Hematopoietic multipotent progenitor cell treated with erythropoietin and hydrocortisone succinate and interleukin-3 and kit ligand, for 4 days (in vitro differentiated cells): ENCODE results near the gene TBX10.
"Not testable (repeated sequence)": the region's sequence is repeated elsewhere in the genome, so short reads cannot be mapped to it uniquely, and the experiment has no call there.

ENCODE experiments used
- DNase-seq: peaks from one replicate; pipeline ENCODE4 v3.0.0-alpha.2; 2015

Gene TBX10

GRCh38 chr11:67597458-67597857, 42.1 kb downstream of the TBX10 start:
- DNase-seq = not testable (repeated sequence)

DNA sequence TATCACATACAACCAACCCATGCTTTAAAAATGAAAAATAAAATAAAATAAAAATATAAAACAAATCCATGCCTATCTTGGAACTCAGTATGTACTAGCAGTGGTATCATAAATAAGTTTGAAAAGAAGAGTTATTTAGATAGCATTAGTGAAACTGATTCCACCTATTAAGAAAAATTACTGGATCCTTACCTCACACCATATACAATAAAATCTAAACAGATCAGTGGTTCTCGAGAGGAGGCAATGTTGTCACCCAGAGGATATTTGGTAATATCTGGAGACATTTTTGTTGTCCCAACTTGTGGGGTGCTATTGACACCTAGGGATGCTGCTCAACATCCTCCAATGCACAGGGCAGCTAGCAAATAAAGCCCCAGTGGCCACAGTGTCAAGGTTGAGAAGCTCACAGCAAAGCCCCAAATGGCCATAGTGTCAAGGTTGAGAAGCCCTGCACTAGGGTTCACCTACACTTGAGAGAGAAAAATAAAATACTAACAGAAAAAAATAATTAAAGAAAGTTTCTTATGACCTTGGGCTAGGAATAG, 42.7 kb downstream of the TBX10 start:
- DNase-seq = no peak

DNA sequence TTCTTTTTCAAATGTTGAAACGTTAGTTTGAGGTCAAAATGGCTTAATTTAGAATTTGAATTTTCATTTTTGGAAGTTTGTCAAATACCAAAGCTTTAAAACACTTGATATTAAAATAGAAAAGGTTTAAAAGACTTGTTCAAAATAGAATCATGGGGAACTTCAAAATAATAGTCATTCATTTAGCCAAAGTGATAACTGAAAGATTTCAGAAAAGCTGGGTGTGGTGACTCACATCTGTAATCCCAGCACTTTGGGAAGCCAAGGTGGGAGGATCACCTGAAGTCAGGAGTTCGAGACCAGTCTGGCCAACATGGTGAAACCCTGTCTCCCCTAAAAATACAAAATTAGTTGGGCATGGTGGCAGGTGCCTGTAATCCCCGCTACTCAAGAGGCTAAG, 45.1 kb downstream of the TBX10 start:
- no peak for DNase-seq

DNA sequence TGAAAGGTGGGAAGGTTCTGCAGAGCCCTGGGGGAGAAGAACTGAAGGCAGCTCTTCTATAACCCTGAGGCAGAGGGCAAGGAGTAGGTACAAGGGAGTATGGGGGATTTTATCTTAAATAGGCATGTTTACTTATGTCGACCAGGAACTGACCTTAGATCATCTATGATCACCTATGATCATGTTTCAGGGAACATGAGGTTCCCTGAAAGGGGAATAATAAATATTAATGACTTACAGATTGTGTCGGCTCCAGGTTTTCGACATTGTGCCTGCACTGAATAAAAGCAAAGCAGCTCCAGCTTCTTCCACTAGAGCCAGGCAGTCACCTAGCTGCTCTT, 46.0 kb downstream of the TBX10 start:
- DNase-seq = no peak

DNA sequence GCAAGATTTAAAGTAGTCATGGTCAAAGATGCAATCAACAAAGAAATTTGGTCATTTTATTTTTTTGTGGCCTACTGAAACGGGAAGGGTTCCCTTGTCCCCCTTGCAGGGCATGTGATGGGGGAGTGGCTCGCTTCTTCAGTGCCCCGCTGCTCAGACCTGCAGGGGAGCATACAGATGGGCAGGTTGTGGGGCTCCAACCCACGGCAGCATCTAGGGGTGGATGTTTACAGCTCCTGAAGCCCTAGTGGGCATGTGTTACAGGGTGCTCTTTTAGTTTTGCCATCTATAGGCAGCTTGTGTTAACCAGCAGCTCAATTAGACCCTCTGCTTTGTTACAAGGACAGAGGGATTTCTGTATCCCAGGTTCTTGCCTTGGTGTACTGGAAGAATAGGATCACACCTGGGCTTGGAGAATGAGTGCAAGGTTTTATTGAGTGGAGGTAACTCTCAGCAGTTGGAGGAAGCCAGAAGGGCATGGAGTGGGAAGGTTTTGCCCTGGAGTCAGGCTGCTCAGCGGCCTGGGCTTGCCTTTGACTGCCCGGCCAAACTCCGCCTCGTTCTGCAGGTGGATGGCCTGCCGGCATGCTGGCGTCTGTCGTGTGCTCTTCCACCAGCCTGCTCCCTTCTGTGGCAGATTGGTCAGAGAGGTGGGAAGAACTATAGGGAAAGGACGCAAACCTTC, 46.5 kb downstream of the TBX10 start:
- no peak for DNase-seq

DNA sequence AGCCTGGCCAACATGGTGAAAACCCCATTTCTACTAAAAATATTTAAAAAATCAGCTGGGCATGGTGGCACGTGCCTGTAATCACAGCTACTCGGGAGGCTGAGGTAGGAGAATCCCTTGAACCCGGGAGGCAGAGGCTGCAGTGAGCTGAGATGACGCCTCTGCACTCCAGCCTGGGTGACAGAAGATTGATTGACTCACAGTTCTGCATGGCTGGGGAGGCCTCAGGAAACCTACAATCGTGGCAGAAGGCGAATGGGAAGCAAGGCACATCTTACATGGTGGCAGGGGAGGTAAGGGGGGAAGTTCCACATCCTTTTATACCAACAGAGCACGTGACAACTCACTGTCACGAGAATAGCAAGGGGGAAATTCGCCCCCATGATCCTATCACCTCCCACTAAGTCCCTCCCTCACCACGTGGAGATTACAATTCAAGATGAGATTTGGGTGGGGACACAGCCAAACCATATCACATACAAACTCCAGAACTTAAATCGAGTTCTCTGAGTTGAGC, 50.6 kb downstream of the TBX10 start:
- not testable (repeated sequence) for DNase-seq

- no peak for DNase-seq
Observed at GRCh38 chr11:67588136-67588503, 51.4 kb downstream of the TBX10 start.

DNA sequence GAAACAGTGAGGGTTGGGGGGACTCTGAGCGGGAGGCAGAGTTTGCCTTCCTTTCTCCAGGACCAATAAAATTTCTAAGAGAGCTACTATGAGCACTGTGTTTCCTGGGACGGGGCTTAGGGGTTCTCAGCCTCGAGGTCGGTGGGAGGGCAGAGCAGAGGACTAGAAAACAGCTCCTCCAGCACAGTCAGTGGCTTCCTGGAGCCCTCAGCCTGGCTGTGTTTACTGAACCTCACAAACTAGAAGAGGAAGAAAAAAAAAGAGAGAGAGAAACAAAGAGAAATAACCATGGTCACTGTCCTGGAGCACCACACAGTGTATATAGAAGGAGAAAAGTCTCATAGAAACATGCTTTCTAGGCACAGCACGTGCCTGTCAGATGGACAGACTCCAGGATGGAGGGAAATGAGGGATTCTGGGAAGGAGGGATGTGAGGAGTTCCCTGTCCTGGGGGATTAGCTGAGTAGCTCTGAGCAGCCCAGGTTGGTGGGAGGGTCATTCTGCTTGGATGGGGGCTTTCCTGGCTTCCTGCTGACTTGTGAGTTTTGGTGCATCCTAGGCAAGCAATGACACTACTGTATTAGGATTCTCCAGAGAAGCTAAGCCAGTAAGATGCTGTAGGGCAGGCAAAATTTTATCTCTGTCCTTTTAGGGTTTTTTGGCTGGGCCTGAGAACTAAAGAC, 52.9 kb downstream of the TBX10 start:
- DNase-seq = no peak

- DNase-seq = no peak
Observed at GRCh38 chr11:67585911-67586310, 53.7 kb downstream of the TBX10 start.

DNA sequence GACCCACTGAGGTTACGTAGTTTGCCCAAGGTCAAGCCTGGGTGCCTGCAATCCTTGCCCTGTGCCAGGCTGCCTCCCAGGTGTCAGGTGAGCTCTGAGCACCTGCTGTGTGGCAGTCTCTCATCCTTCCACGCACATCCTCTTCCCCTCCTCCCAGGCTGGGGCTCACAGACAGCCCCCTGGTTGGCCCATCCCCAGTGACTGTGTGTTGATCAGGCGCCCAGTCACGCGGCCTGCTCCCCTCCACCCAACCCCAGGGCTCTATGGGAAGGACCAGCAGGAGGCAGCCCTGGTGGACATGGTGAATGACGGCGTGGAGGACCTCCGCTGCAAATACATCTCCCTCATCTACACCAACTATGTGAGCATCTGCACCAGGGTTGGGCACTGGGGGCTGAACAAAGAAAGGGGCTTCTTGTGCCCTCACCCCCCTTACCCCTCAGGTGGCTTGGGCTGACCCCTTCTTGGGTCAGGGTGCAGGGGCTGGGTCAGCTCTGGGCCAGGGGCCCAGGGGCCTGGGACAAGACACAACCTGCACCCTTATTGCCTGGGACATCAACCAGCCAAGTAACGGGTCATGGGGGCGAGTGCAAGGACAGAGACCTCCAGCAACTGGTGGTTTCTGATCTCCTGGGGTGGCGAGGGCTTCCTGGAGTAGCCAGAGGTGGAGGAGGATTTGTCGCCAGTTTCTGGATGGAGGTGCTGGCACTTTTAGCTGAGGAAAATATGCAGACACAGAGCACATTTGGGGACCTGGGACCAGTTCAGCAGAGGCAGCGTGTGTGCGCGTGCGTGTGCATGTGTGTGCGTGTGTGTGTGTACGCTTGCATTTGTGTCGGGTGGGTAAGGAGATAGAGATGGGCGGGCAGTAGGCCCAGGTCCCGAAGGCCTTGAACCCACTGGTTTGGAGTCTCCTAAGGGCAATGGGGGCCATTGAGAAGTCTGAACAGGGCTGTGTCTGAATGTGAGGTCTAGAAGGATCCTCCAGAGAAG, 54.4 kb downstream of the TBX10 start:
- DNase-seq = no peak

DNA sequence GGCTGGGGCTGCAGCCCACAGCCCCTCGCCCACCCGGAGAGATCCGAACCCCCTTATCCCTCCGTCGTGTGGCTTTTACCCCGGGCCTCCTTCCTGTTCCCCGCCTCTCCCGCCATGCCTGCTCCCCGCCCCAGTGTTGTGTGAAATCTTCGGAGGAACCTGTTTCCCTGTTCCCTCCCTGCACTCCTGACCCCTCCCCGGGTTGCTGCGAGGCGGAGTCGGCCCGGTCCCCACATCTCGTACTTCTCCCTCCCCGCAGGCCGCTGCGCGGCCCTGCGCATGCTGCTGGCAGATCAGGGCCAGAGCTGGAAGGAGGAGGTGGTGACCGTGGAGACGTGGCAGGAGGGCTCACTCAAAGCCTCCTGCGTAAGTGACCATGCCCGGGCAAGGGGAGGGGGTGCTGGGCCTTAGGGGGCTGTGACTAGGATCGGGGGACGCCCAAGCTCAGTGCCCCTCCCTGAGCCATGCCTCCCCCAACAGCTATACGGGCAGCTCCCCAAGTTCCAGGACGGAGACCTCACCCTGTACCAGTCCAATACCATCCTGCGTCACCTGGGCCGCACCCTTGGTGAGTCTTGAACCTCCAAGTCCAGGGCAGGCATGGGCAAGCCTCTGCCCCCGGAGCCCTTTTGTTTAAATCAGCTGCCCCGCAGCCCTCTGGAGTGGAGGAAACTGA, 55.2 kb downstream of the TBX10 start:
- DNase-seq = peak; percentile 81

- peak; percentile 95 for DNase-seq
Observed at GRCh38 chr11:67583247-67584204, 56.0 kb downstream of the TBX10 start, which contains the start of gene GSTP1. Gene GSTP1 (plus strand): TSS chr11:67583812. CDS start chr11:67583844, 32 bp downstream.

DNA sequence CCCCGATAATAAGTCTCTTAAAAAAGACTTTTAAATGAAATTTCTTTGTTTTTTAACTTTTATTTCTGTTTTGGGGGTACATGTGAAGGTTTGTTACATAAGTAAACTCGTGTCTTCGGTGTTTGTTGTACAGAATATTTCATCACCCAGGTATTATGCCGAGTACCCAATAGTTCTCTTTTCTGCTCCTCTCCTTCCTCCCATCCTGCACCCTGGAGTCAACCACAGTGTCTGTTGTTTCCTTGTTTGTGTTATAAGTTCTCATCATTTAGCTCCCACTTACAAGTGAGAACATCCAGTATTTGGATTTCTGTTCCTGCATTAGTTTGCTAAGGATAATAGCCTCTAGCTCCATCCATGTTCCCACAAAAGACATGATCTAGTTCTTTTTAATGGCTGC, 57.6 kb downstream of the TBX10 start:
- no peak for DNase-seq

DNA sequence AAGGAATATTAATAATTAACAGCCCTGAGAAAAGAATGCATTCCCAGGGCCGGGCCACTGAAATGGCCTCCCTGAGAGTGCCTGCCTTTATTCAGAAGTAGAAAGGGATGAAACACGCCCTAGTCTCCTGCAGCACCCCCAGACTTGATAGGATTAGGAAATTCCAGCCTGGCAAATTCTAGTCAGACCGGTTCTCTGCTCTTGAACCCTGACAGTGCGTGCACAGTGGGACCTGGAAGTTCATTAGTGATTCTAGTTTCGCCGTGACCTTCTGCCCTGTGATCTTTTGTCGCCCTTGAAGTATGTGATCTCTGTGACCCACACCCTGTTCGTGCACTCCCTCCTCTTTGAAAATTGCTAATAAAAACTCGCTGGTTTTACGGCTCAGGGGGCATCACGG, 58.1 kb downstream of the TBX10 start:
- DNase-seq = no peak
